ENCODE results near the gene GXYLT2.

The GXYLT2 gene

DNA sequence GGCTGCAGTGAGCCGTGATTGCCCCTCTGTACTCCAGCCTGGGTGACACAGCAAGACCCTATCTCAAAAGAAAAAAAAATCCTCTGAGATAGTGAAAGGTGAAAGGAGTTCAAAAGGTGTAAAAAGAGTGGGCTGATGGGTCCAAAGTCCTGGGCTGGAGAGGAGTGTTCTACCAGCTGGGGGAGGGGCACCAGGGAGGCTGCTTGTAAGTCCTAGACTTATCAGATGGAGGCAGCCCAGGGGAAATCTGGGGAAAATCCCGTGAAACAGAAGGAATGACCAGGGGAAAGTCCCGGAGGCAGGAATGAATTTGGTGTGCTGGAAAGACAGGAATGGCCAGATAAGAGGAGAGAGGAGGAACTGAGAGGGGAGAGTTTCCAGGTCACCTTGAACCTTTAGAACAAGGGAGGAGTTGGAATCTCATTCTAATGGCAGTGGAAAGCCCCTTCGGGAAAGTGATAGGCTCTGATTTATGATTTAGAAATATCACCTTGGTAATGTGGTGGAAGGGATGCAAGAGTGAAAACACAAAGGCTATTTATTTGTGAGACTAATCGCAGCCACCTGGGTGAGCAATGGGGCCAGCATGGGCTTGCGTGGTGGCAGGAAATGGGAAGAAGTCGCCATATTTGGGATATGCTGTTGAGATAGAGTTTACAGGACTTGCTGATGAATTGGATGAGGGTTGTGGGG is 85.3 kb downstream of the GXYLT2 start:
- no peak for DNase-seq (ENCODE audit: low spot score)
- POLR2A ChIA-PET (ENCODE audit: low non-redundant PET): no interaction called here
- CTCF ChIA-PET: no interaction called here
- TF ChIP-seq, protein P1, sequence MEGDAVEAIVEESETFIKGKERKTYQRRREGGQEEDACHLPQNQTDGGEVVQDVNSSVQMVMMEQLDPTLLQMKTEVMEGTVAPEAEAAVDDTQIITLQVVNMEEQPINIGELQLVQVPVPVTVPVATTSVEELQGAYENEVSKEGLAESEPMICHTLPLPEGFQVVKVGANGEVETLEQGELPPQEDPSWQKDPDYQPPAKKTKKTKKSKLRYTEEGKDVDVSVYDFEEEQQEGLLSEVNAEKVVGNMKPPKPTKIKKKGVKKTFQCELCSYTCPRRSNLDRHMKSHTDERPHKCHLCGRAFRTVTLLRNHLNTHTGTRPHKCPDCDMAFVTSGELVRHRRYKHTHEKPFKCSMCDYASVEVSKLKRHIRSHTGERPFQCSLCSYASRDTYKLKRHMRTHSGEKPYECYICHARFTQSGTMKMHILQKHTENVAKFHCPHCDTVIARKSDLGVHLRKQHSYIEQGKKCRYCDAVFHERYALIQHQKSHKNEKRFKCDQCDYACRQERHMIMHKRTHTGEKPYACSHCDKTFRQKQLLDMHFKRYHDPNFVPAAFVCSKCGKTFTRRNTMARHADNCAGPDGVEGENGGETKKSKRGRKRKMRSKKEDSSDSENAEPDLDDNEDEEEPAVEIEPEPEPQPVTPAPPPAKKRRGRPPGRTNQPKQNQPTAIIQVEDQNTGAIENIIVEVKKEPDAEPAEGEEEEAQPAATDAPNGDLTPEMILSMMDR (conservative IDR thresholded peaks at IDR 0.05; ENCODE audit: low read depth): no peak
- no peak overlapping the region for H3K27ac ChIP-seq

DNA sequence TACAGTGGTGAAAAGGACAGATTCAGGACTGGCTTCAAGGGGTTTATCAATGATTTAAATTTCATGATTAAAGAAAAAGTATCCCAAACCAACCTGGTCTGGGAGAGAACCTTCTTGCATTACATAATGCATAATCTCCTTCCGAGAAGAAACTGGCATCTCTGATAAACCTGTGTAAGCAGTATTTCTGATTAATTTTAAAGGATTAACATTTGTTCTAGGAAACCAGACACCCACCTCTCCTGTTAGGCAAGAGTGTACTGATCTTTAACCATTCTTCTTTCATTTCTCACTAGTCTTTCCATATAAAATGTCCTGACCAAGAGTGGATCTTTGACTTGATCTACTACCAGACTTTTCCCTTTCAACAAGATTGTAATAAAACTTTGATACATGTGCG is 85.9 kb downstream of the GXYLT2 start:
- TF ChIP-seq, protein P1 (conservative IDR thresholded peaks at IDR 0.05; ENCODE audit: low read depth): no peak
- no peak overlapping the region for H3K27ac ChIP-seq
- ChIA-PET CTCF (no interaction called here), POLR2A (ENCODE audit: low non-redundant PET) (no interaction called here)
- no peak for DNase-seq (ENCODE audit: low spot score)

GRCh38 chr3:72974956-72975355 is 87.1 kb downstream of the GXYLT2 start:
- TF ChIP-seq, protein P1 (conservative IDR thresholded peaks at IDR 0.05; ENCODE audit: low read depth): no peak
- POLR2A ChIA-PET (ENCODE audit: low non-redundant PET): no interaction called here
- CTCF ChIA-PET: no interaction called here
- no peak overlapping the region for H3K27ac ChIP-seq
- DNase-seq (ENCODE audit: low spot score): no peak

DNA sequence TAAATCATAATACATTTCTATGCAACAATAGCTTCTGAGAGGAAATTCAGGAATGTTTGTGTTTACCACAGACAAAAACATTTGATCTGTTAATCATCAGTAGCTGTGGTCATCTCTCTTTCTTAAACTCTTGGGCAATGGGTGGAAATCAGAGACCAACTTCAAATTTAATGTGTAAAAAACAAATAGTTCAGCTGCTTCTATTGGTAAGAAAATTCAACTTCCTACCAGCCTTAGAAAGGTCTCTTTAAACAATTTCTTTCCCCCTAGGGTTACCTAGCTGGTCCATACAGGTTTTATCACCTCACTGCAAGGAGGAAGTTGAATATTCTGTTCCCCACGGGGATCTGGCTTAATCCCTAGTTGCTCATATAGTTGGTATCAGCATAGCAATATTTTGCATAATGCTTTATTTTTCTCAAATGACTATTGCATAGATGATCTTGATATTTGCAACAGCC is 88.5 kb downstream of the GXYLT2 start:
- TF ChIP-seq, protein P1 (conservative IDR thresholded peaks at IDR 0.05; ENCODE audit: low read depth): no peak
- no peak overlapping the region for H3K27ac ChIP-seq
- ChIA-PET CTCF (interaction anchor here (0.6 kb wide), 2 partner anchors 10 to 944 kb away, joined by 3 to 5 read pairs; no protein-coding TSS in a partner anchor), POLR2A (ENCODE audit: low non-redundant PET) (no interaction called here)
- DNase-seq (ENCODE audit: low spot score): no peak

GRCh38 chr3:72977060-72977808 is 89.4 kb downstream of the GXYLT2 start:
- ChIA-PET POLR2A (ENCODE audit: low non-redundant PET) (no interaction called here), CTCF (interaction anchor here (0.8 kb wide), 1 partner anchor 16 kb away, joined by 3 read pairs; no protein-coding TSS in a partner anchor)
- no peak overlapping the region for H3K27ac ChIP-seq
- TF ChIP-seq, protein P1 (conservative IDR thresholded peaks at IDR 0.05; ENCODE audit: low read depth): peak; percentile 19; the same call in 1 of the 2 replicates
- DNase-seq (ENCODE audit: low spot score): no peak

GRCh38 chr3:72982609-72983366 is 94.9 kb downstream of the GXYLT2 start:
- POLR2A ChIA-PET (ENCODE audit: low non-redundant PET): no interaction called here
- no peak overlapping the region for H3K27ac ChIP-seq
- TF ChIP-seq, protein P1 (conservative IDR thresholded peaks at IDR 0.05; ENCODE audit: low read depth): no peak
- CTCF ChIA-PET: interaction anchor here (0.7 kb wide), 1 partner anchor 64 kb away, joined by 3 read pairs; no protein-coding TSS in a partner anchor
- DNase-seq (ENCODE audit: low spot score): no peak

All from RWPE1 (cell line).